Upper lobe of left lung (tissue), 6 donors: Measurements from ENCODE around the gene PCDHGB7. TPM values are rescaled to one million over a fixed set of nuclear protein-coding genes. Genes with fewer than 3 reads are reported as not detected.
"Not testable (repeated sequence)": the region's sequence is repeated elsewhere in the genome, so short reads cannot be mapped to it uniquely, and the experiment has no call there.

Source experiments
- ATAC-seq, 2 donors: fragments of 200-7000 bp; cut with Tn5 transposase; one replicate each; pipeline ENCODE4 v1.9.1; 2022; ENCODE audit warnings: mild to moderate bottlenecking in 2 of 2, moderate library complexity in 2 of 2; ENCODE audit not compliant: low FRiP score in 2 of 2
- DNase-seq, 2 donors: peaks; one replicate each; pipeline ENCODE4 v3.0.0-alpha.2; 2019 to 2020
- H3K27ac ChIP-seq, 4 donors: fragments of 200-600 bp; sonication (generic); one replicate each; pipeline ENCODE4 v1.5.1; 2016 to 2019
- H3K27me3 ChIP-seq, 4 donors: fragments of 200-600 bp; sonication (generic); one replicate each; pipeline ENCODE4 v1.5.1; 2017 to 2019
- H3K36me3 ChIP-seq, 4 donors: fragments of 200-600 bp; sonication (generic); one replicate each; pipeline ENCODE4 v1.5.1; 2016 to 2019
- H3K4me1 ChIP-seq, 4 donors: fragments of 200-600 bp; sonication (generic); one replicate each; pipeline ENCODE4 v1.5.1; 2018 to 2019
- H3K4me3 ChIP-seq, 4 donors: fragments of 200-600 bp; sonication (generic); one replicate each; pipeline ENCODE4 v1.5.1; 2017 to 2019; ENCODE audit warnings: mild to moderate bottlenecking in 2 of 4, moderate library complexity in 1 of 4
- H3K9me3 ChIP-seq, 4 donors: fragments of 200-600 bp; sonication (generic); one replicate each; pipeline ENCODE4 v1.5.1; 2018 to 2019
- CTCF ChIP-seq, 6 experiments: fragments of 450-650 bp in 4 of 6; fragments of 200-600 bp in 2 of 6; sonication (generic) in 2 of 6; IDR thresholded peaks; one replicate each; pipeline ENCODE4 v1.5.1; 2016 to 2019; ENCODE audit warnings: antibody characterized with exemption in 6 of 6
- EP300 ChIP-seq, 4 donors: sonication (generic); formaldehyde crosslinking; IDR thresholded peaks; one replicate each; pipeline ENCODE4 v1.5.1; 2017; ENCODE audit warnings: antibody characterized with exemption in 4 of 4, control low read depth in 2 of 4
- POLR2A ChIP-seq, 4 donors: fragments of 450-650 bp; IDR thresholded peaks; one replicate each; pipeline ENCODE4 v1.5.1; 2016 to 2017; ENCODE audit warnings: antibody characterized with exemption in 4 of 4, mild to moderate bottlenecking in 2 of 4
- POLR2AphosphoS5 ChIP-seq, 2 donors: sonication (generic); formaldehyde crosslinking; IDR thresholded peaks; one replicate each; pipeline ENCODE4 v1.5.1; 2017; ENCODE audit warnings: antibody characterized with exemption in 2 of 2
- WGBS, 2 donors: methylation state at CpG; one replicate each; pipeline ENCODE4 v1.1.5; 2017 to 2018; 5-methylcytosine and 5-hydroxymethylcytosine counted together
- total RNA-seq, 6 donors: library from RNA; depleted of rRNA in 4 of 6; stranded (reverse); fragments of >200 nt in 4 of 6; gene quantifications; one replicate each; pipeline versions ENCODE4 v1.1.0 to v1.2.1, GENCODE V29; 2016 to 2021
- donor health status: DM: no; HTN: no; CAD: no; lungs with moderate emphysema.
- donor health status: DM: no; HTN: yes; CAD: no; lungs with severe emphysema.

Gene PCDHGB7
- total RNA-seq, 6 donors from 2014 or later = 7.0 to 22.5 (median 12.7) TPM

- no peaks in the 10 kb centered on the region for H3K36me3 ChIP-seq
- no peak within 1 kb of the TSS for H3K4me3 ChIP-seq
- 30 to 39% methylated on average over 27 to 37 of the region's 38 CpGs for WGBS, 2 donors
- no peaks in the 10 kb centered on the region for H3K4me1 ChIP-seq
- no peaks in the 10 kb centered on the region for H3K27me3 ChIP-seq
- ATAC-seq (no peak), DNase-seq (no peak)
- TF ChIP-seq POLR2AphosphoS5 (IDR thresholded peaks at IDR 0.05) = no peak
- no peak for TF ChIP-seq POLR2A (IDR thresholded peaks at IDR 0.05)
- TF ChIP-seq CTCF (IDR thresholded peaks at IDR 0.05) = no peak
- no peak for TF ChIP-seq EP300 (IDR thresholded peaks at IDR 0.05)
- peaks cover 31 to 87% (median 77%) of the 10 kb centered on the region in 4 donors for H3K9me3 ChIP-seq
- H3K27ac ChIP-seq = no peak within 1 kb of the TSS
Measured at GRCh38 chr5:141392429-141393198, 24.9 kb upstream of the PCDHGB7 start, which contains the start of gene PCDHGA8. PCDHGA8 (plus strand) TSS chr5:141392633; CDS start chr5:141392814, 181 bp downstream.

DNA sequence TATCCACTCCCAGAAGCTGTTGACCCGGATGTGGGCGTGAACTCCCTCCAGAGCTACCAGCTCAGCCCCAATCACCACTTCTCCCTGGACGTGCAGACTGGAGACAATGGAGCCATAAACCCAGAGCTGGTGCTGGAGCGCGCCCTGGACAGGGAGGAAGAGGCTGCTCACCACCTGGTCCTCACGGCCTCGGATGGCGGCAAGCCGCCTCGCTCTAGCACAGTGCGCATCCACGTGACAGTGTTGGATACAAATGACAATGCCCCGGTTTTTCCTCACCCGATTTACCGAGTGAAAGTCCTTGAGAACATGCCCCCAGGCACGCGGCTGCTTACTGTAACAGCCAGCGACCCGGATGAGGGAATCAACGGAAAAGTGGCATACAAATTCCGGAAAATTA lies 24.2 kb upstream of the PCDHGB7 start:
- no peak overlapping the region for H3K4me3 ChIP-seq
- no peak for TF ChIP-seq POLR2A (IDR thresholded peaks at IDR 0.05)
- H3K36me3 ChIP-seq = no peaks in the 10 kb centered on the region
- H3K9me3 ChIP-seq = peaks cover 30 to 88% (median 78%) of the 10 kb centered on the region in 4 donors
- no peaks in the 10 kb centered on the region for H3K4me1 ChIP-seq
- DNase-seq (no peak), ATAC-seq (no peak)
- WGBS, 2 donors = 35 to 44% methylated on average over 16 to 19 of the region's 21 CpGs
- no peak overlapping the region for H3K27ac ChIP-seq
- no peaks in the 10 kb centered on the region for H3K27me3 ChIP-seq

DNA sequence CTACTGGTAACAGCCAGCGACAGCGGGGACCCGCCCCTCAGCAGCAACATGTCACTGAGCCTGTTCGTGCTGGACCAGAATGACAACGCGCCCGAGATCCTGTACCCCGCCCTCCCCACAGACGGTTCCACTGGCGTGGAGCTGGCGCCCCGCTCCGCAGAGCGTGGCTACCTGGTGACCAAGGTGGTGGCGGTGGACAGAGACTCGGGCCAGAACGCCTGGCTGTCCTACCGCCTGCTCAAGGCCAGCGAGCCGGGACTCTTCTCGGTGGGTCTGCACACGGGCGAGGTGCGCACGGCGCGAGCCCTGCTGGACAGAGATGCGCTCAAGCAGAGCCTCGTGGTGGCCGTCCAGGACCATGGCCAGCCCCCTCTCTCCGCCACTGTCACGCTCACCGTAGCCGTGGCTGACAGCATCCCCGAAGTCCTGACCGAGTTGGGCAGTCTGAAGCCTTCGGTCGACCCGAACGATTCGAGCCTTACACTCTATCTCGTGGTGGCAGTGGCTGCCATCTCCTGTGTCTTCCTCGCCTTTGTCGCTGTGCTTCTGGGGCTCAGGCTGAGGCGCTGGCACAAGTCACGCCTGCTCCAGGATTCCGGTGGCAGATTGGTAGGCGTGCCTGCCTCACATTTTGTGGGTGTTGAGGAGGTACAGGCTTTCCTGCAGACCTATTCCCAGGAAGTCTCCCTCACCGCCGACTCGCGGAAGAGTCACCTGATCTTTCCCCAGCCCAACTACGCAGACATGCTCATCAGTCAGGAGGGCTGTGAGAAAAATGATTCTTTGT lies 22.9 kb upstream of the PCDHGB7 start:
- not testable (repeated sequence) for H3K4me1 ChIP-seq, ATAC-seq, H3K27ac ChIP-seq, H3K4me3 ChIP-seq, H3K36me3 ChIP-seq, H3K27me3 ChIP-seq
- peak in 1 of 2 donors; percentile 68 for DNase-seq
- WGBS, 2 donors = 35 to 36% methylated on average over 17 to 32 of the region's 53 CpGs
- peaks cover 28 to 87% (median 78%) of the 10 kb centered on the region in 4 donors for H3K9me3 ChIP-seq

DNA sequence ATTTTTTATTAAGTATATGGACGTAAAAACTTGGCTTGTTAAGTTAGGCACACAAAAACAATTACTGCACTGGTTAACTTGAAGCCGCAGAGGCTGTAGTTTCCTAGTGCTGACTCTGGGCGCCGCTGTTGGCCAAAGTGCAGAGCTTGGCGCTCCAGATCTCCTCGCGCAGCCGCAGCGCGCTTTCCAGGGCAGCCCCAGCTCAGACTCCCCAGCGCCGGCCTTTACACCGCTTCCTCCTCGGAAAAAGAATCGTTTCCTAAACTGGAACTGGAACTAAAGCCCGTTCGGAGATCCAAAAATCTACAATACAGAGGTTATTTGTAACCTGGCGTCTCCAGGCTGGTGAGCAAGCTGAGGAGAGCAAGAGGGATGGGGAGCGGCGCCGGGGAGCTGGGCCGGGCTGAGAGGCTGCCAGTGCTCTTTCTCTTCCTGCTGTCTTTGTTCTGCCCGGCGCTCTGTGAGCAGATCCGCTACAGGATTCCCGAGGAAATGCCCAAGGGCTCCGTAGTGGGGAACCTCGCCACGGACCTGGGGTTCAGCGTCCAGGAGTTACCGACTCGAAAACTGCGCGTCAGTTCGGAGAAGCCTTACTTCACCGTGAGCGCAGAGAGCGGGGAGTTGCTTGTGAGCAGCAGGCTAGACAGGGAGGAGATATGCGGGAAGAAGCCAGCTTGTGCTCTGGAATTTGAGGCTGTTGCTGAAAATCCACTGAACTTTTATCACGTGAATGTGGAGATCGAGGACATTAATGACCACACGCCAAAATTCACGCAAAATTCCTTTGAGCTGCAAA lies 19.5 kb upstream of the PCDHGB7 start, which contains the start of gene PCDHGB5:
Gene PCDHGB5, plus strand, starts transcription at position 192 of the 796 bp plus-strand sequence. Its CDS starts 181 bp downstream, at position 373.
- DNase-seq (peak in 1 of 2 donors; percentile 47), ATAC-seq (peak; percentile 80 to 87)
- WGBS, 2 donors = 6 to 13% methylated on average over 23 to 25 of the region's 43 CpGs
- not testable (repeated sequence) for H3K27me3 ChIP-seq, H3K27ac ChIP-seq, H3K4me1 ChIP-seq, H3K36me3 ChIP-seq
- peak within 1 kb of the TSS in 3 of 4 donors; percentile 33 to 43 (median 34) for H3K4me3 ChIP-seq
- H3K9me3 ChIP-seq = peaks cover 41 to 83% (median 76%) of the 10 kb centered on the region in 4 donors
- peak in 5 of 6 experiments; percentile 19 to 57 (median 48) for TF ChIP-seq CTCF (IDR thresholded peaks at IDR 0.05)

DNA sequence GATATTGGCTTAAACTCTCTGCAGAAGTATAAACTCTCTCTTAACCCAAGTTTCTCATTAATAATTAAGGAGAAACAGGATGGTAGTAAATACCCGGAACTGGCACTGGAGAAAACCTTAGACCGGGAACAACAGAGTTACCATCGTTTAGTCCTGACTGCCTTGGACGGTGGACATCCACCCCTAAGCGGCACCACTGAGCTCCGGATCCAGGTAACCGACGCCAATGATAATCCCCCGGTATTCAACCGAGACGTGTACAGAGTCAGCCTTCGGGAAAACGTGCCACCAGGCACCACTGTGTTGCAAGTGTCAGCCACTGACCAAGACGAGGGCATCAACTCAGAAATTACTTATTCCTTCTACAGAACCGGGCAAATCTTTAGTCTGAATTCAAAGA lies 18.9 kb upstream of the PCDHGB7 start:
- WGBS, 2 donors = 33 to 37% methylated on average over 8 to 15 of the region's 15 CpGs
- DNase-seq = no peak
- no peaks in the 10 kb centered on the region for H3K27me3 ChIP-seq
- H3K27ac ChIP-seq = no peak overlapping the region
- no peak for ATAC-seq
- no peak overlapping the region for H3K4me3 ChIP-seq
- H3K9me3 ChIP-seq = peaks cover 42 to 83% (median 76%) of the 10 kb centered on the region in 4 donors
- H3K4me1 ChIP-seq = no peaks in the 10 kb centered on the region
- TF ChIP-seq EP300 (IDR thresholded peaks at IDR 0.05) (no peak), POLR2A (IDR thresholded peaks at IDR 0.05) (no peak), POLR2AphosphoS5 (IDR thresholded peaks at IDR 0.05) (no peak), CTCF (IDR thresholded peaks at IDR 0.05) (no peak)
- H3K36me3 ChIP-seq = no peaks in the 10 kb centered on the region
